ENCODE data around the gene ABLIM2.

Gene ABLIM2

DNA sequence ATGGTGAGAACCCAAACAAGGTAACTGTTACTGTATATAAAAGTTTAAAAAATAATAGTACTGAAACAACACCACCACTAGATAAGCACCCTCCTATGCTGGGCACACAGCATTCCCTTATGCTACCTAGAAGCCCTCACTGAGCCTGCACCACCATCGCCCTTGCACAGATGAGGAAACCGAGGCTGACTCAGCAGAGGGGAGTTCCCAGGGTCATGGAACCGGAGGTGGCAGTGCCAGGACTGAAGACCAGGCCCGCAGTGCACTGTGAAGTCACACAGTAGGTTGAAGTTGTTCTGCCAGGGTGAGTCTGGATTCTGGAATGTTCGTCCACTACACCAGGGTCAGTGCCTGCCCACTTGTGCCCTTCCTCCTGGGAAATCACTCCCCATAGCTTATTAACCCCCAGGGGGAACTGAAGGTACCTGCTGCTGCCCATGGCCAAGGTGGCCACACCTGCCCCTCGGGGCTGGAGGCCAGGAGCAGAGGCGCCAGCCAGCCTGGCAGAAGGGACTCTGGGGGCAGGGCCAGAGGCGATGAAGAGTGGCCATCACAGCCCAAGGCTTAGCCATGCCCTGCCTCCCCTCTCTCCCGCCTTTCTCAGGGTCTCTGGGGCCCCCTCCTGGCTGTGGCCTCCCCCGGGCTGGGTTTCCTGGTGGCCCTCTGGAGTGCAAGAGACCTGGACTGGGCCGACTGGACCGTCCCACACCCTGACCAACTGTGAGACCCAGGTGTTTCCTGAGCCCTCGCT is 15.1 kb upstream of the ABLIM2 start:
- no peak for DNase-seq

DNA sequence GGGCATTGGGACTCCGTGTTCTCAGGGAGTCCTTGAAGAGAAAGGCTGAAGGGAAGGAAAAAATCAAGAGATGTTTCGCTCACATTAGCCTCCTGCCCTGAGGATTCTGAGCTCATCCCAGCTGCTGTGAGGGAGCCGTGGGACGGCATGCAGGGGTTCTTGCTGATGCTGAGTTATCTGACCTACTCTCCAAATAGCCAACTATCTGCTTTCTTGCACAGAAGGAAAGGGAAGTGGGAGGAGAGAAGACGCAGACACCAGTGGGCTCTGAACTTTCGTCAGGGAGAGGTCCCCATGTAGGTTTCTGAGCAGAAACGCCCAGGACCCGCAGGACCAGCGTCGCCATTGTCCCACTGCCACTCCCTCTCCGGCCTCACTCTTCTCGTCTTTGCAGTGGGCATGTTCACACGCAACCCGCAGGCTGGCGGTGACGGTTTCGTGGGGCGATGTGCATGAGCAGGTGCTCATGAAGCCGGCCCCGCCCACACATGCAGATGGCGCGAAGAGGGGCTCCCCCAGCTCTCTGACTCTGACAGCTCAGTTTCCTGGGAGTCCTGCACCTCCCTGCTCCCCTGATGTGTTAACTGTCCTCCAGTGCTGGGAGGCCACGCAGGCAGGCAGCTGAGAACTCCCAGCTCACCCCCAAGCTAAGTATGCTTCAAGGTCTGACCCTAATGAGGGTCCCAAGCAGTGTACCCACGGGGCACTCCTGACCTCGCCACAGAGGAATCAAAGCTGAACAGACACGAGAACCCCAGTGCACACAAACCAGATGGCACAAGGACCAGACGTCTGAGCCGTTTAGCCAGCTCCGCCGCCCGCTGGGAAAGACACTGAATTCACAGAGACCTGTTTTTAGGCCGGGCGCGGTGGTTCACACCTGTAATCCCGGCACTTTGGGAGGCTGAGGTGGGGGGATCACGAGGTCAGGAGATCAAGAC is 13.6 kb upstream of the ABLIM2 start:
- no peak for DNase-seq

DNA sequence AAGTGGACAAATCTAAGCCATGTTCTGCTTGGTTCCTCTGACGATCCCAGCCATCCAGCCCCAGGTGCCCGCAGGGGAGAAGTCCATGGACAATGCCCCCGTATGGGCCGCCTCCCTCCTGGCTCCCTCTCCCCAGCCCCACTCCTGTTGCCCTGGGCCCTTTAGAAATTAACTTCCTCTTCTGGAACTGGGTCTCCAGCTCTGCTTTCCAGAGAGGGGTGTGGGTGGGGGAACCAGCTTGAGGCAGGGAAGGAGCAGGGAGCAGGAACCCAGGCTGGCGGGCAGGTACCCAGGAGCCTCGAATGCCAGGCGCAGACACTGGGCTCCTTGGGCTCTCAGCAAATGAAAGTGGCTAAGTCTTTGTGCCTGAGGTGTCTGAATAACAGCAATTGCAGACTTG is 12.7 kb upstream of the ABLIM2 start:
- DNase-seq, result no peak

DNA sequence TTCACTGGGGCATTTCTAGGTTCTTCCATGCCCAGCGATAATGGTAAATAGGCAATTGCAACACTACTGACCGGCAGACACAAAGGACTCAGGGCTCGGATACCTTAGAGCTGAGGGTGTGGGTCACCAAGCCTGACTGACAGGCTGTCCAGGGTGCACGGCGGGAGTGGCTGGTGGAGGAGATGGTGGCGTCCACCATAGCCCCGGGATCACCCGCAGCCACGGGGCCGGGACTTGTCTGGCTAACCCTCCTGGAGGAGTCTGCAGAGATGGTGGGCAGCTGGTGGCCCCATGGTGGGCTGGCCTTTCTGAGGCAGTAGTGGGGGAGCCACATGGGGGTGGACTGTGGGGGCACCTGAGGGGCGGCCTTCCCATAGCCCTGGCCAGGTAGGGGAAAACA is 11.7 kb upstream of the ABLIM2 start:
- DNase-seq, result no peak

DNA sequence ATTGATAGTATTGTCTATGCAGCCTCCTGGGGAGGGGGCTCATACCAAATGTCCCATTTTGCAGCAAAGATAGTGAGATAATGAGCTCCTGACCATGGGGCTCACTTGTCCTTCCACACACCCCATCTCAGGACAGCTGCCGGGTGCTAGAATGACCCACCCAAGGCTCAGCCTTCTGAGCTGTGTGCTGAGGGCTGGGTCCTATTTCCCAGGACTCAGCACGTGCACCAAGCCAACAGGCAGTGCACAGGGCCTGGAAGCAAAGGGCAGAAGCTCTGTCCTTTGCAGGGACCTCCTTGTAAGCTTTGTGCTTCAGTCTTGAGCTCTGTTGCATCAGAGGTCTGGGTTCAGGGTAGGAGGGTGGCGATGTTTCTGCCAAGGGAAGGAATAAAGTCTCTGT is 11.2 kb upstream of the ABLIM2 start:
- no peak for DNase-seq

DNA sequence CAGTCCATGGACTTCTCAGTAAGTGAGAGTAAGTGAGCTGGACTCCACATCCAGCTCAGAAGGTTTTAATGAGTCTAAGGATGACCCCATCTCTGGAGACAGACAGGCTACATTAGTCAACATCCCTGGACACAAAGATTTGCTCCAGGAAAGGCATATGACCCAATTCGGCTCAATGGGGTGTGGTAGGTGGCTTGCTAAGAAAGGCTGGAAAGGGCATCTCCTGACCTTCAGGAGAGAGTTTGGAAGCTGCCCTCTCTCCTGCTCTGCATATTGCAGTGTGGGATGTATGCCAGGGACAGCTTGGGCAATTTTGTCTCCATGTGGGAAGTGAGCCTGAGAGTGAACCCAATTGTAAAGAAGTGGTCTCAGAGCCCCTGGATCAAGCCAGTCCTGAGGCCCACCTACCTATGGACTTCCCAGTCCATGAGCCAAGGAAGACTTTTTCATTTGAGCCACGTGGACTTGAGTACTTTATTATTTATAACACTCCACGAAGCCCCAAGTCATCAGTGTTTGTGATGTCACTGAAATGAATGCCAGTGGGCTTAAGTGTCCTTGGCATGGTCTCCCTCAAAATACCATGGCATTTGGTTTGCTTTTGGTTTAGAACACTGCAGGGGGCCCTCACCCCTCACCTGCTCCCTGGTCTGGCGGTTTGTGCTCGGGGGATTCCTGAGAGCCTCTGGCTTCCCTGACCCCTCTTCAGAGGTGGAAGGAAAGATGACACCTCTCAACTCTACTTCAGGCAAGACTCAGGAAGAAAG is 10.4 kb upstream of the ABLIM2 start:
- DNase-seq, result no peak

DNA sequence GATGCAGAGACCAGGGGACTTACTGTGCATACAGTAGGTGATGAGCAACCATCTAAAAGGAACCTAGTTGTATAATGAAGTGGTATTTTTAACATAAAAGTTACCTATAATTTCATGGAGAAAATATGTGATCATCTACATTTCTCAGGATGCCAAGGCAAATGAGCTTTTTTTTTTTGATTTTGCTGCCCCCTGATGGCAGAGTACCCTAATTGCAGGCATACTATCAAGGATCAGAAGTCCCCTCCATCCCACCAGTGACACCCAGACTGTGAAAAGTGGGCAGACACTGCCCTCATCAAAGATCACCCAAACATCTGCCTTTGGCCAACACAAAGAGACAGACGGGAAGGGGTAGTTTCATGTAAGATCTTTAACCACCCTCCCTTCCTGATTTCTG is 9.6 kb upstream of the ABLIM2 start:
- no peak for DNase-seq

DNA sequence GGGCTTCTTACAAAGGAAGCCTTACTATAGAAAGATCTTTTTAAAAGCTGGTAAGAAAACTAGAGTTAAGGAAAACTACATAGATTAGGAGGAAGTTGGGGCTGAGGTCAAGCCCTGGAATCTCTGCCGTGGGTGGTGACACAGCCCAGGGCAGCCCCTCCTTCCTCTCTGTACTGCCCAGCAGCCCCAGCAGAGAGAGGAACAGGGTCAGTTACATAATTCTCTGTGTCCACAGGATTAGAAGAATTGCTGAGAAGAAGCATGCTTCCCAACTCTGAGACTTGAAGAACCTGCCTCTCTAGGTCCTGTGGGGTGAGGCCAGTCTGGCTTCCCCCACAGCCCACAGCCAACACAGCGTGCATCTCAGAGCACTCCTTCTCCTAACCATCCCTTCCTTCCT is 9.2 kb upstream of the ABLIM2 start:
- DNase-seq, result no peak

DNA sequence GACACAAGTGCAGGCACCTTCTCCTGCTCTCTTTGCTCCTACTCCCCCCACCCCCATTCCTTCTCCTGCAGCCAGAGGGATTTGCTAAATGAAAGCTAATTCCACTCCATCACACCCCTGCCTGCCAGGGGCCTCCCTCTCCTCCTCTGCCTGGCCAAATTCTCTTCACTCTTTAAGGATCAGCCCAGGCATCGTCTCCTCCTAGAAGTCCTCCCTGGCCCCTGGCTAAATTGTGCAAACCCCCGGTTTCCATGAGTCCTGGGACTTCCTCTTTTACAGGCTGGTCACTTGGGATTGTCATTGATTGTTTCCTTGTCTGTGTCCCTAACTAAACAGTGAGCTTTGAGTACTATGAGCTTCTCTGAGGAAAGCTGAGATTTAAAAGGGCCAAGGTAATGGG is 8.7 kb upstream of the ABLIM2 start:
- no peak for DNase-seq

DNA sequence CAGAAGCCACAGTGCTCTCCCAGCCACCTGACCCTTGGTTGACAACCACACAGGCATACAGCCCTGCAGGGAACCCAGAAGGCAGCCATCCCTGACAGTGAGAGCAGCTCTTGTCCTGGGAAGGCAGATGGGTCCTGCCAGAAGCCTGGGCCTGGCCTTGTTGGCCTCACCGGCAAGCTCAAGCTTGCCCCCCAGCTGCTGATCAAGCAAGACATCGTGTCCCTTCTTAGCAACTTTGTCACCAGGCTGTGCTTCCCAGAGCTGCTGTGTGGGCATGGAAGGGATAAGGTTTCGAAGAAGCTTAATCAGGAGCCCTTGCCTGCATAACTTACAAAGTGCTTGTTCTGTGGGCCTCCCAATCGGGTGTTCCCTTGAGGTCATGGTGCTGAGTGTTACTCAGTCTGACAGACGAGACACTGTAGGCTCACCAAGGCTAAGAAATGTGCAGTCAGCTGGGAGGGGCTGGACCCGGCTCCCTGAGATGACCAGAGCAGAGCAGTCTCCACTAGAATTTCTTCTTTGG is 6.8 kb upstream of the ABLIM2 start:
- DNase-seq, result no peak

DNA sequence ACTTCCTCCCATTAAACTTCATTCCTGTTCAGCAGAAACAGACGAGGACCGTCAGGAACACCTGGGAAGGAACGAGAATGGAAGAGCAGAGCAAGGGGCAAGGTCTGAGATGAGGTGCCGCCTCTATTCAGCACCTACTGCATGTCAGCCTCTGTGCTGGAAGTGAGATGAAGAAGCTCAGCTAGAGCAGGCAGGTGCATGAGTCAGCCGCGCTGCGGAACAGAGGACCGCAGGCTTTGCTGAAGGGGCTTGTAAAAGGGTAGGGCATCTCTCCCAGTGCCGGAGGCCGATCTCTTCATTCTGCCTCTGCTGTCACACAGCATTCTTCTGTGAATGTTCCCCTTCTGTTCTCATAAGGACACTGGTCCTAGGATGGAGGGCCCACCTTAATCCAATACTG is 6.1 kb upstream of the ABLIM2 start:
- no peak for DNase-seq

DNA sequence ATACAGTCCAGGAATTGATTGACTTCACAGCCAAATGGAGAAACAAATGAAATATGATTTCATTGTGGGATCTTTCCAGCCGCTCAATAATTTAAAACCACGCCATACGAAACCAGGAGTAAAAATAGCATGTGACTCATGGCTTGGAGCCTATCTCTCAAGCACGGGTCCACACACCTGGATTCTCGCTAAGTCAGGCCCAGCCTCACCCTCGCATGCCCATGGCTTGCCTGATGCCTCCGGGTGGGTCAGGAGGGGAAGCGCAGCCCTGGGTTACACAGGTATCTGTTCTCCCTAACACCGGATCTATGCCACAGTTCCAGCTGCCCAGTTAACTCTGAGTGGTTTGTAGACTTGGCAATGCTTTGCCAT is 5.6 kb upstream of the ABLIM2 start:
- DNase-seq, result no peak

DNA sequence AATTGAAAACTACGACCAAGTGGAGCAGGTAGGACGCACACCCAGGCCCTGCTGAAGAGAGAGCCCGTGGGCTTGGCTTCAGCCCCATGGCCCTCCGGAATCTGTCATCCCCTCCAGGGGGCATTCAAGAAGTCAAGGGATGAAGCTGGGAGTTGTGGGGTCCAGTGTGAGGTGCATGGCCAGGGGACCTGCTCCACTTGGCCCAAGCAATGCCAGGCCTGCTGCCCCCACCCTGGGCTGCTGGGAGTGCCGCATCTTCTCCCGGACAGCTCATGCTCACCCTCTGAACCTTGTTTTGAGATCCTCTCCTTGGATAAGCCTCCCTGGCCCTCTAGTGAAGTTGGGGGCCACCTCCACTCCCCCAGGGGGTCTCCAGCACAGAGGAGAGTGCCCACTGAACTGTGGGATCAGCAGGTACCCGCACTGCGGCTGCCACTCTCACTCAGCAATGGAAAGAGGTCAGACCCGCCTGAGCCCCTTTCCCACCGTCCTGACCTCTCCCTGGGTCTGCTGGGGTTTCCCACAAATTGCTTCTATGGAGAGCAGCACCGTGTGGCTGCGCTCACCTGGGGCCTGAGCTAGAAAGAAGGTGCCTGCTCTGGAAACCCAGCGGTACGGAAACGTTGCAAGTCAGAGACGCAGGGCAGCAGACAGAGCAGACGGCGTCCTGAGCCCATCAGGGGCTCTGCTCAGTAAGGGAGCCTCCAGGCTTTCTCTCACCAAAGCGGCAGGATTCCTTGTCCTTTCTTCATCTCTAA is 5.0 kb upstream of the ABLIM2 start:
- no peak for DNase-seq

DNA sequence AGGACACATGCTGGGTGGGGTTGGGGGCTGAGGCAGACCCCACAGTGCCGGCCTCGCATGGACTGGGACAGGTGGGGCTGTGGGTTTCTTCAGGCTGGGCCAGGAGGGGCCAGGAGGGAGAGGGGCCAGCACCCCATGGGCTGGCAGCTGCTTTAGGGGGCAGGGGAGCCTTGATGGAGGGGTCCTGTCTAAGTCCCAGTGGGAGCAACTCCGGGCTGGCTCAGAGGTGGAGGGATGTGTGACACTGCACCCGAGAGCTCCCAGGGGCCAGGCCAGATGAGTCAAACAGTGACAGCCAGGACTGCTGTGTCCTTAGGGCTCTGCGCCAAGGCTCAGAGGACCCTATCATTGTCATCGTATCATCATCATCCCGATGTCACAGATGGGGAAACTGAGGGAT is 4.4 kb upstream of the ABLIM2 start:
- no peak for DNase-seq

DNA sequence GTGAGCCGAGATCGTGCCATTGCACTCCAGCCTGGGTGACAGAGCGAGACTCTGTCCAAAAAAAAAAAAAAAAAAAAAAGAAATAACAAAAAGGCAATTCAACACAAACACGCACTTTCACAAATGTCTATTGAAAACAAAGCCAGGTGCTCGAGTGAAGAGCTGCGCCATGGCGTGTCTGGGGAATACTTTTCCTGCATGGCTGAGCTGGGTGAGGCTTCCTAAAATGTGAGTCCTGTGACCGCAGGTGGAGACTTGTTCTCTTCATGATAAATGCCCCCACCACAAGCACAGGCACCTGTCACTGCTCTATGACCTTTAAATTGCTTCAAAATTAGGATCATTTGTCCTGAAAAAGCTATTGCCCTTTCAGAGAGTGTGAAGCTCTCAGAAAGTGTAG is 4.0 kb upstream of the ABLIM2 start:
- no peak for DNase-seq

DNA sequence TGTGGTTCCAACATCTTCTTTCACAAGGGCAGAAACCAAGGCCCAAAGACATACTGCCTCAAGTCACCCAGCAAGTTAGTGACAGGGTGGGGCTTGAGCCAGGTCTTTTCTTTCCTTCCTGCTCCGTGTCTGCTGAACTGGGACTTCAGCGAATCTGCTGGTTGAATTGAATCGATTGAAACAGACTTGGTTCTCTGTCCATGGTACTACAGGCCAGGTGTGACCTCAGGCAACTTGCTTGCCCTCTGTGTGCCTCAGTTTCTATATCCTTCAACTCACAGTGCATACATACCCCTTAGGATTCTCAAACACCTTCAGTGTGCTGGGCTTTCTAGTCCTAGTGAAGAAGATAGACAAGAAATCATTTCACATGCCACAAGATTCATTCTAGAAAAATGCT is 2.0 kb upstream of the ABLIM2 start:
- DNase-seq, result no peak

DNA sequence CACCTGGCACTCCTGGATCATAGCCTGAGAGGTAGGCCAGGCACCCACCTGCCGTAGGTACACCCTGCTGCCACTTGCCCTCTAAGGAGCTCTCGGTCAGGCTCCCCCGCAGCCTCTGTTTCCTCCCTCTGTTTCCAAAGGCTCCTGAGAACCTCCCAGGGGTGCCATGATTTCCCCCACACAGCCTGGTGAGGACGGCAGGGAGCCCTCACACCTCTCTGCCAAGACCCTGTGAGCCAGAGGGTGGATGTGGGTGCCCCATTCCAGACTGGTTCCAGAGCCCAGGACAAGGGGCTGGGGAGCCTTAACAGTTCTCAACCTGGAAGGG is 1.6 kb upstream of the ABLIM2 start:
- DNase-seq, result no peak

DNA sequence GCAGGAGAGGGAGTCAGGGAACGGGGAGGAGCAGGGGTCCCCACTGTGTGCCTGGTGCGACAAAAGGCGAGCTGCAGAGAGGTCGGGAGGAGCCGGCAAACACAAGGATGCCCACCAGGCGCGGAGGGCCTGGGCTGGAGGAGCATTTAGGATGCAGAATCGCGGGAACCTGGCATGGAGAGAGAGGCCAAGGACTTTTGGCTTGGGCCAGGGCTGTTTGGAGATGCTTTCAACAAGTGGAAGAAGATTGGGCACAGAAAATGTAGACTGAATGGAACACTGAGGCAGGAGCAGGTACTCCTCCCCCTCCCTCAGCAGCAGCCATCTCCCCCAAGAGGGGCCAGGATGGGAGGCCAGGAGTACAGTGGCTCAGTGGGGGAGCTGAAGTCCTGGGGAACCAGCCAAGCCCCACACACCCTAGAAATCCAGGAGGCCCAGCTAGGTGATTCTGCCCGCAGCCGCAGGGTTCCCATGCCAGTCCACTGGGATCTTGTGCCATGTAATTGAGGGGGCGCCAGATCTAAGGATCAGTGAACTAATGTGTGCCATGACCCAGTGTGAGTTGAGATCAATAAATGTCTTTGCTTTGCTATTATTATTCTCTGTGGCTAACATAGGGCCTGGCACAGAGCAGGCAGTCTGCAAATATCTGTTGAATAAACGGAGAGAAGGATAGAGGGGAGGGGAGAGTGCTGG is 1.1 kb upstream of the ABLIM2 start:
- DNase-seq, result no peak

DNA sequence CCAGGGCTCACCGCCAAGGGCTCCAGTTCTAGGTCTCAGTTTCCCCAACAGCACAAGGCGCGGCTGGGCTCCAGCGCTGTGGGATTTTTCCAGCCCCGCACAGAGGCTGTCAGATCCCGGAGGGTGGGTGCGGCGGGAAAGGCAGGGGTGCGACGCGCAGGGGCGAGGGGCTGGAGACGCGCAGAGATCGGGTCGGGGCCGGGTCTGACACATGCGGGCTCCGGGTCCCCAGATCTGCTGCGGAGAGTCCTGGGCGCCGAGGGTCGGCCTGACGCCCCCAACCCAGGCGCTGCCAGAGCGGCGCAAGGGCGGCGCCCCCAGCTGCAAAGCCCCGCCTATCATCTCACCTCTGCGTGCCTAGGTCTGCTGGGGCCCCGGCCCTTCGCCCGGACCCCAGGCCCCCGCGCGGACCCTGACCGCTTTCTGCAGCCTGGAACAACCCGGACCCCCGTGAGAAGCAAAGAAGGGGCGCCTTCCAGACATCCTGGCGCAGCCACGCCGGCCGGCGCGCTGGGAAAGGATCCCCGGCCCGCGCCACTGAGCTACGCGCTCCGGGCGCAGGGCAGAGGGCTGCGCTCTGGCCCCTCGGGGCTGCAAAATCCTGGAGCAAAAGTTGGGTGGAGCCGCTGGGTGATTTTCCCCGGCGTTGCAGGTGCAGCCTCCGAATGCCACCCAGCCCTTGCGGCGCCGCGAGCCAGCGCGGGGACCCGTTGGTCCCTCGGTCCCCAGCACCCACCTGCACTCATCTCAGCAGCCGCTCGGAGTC is 486 bp downstream of the ABLIM2 start:
- no peak for DNase-seq

DNA sequence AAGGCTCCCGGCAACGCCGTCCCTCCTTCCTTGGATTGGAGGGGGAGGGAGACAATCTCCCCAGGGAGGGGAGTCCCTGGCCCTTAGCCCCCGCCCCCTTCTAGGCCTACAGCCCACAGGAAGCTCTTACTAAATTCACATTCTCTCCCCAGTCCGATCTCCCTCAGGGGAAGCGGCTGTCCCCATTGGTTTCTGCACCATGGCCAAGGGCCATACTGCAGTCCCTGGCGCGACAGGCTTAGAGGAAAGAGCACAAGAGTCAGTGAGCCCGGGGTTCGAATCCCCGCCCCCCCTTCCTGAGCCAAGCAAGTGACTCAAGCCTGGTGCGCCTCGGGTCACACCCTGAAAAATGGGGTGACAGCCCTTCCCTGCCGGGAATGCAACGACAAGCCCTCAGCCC is 1.1 kb downstream of the ABLIM2 start:
- DNase-seq, result no peak

DNA sequence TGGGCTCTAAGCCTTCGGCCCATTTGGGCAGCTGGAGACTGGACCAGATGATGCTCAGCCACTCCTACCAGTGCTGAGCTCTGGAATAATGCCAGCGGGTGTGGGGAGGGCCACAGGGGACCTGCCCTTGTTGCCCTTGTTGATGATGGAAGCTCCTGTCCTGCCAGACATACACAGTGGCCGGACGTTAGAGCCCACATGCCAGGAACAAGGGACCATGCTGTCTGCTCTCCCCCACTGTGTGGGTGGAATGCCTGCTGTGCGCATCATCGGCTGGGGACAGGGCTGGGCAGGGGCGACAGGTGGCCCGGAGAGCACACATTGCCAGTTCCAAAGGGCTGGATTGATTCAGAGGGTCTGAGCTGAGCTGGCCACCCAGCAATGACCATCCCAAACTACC is 2.0 kb downstream of the ABLIM2 start:
- no peak for DNase-seq

All from CD4-positive, alpha-beta T cell treated with Interleukin-12 subunit alpha and Interleukin-12 subunit beta, for 1 hour (primary cell).